H1 (cell line): ENCODE results near the gene TEX44. TPM values are rescaled to one million over a fixed set of nuclear protein-coding genes. Genes with fewer than 3 reads are reported as not detected.

Source experiments
- GABPA ChIP-seq: IDR thresholded peaks from 2 replicates; pipeline ENCODE4 v1.6.1; 2011; ENCODE audit warnings: mild to moderate bottlenecking, low read length, moderate library complexity, borderline replicate concordance; ENCODE audit not compliant: insufficient read depth
- GTF2F1 ChIP-seq: IDR thresholded peaks from 2 replicates; pipeline ENCODE4 v1.6.1; 2012; ENCODE audit warnings: low read depth, low read length, improper control_type of control experiment, borderline replicate concordance
- PHF8 ChIP-seq: fragments of 200-600 bp; sonication (generic); conservative IDR thresholded peaks from 2 replicates; pipeline ENCODE4 v1.7.1; 2012; ENCODE audit warnings: low read depth, mild to moderate bottlenecking, inconsistent platforms, low read length, moderate library complexity
- TEAD4 ChIP-seq: IDR thresholded peaks from 2 replicates; pipeline ENCODE4 v1.6.1; 2012; ENCODE audit warnings: low read depth, low read length, inconsistent platforms, mixed read lengths
- polyA plus RNA-seq, 7 experiments: library from polyadenylated mRNA; depleted of rRNA in 3 of 7; stranded (reverse) in 5 of 7; unstranded in 2 of 7; fragments of >200 nt in 5 of 7; fragments of 200-250 nt in 2 of 7; gene quantifications; 1 replicate in 5 of 7; 2 replicates in 1 of 7; 4 replicates in 1 of 7; pipeline versions ENCODE4 v1.2.1 to v1.2.3, GENCODE V29; 2011 to 2013; ENCODE audit warnings: missing spikeins in 2 of 7, mixed read lengths in 2 of 7
- total RNA-seq: library from RNA; stranded (reverse); fragmentation: NEBNext Ultra II Directional; extraction: Animal tissue kit (Norgen Biotek cat#: 25700); gene quantifications from 2 replicates; pipeline ENCODE4 v1.2.1, GENCODE V29; 2021
- TF ChIP-seq, protein P1 (sequence below): IDR thresholded peaks from 2 replicates; pipeline ENCODE4 v1.6.1; 2012; ENCODE audit warnings: low read length, inconsistent platforms

The TEX44 gene
- total and polyA plus RNA-seq, 2 of the 8 experiments (the other 6 are each of a cell fraction or from before 2014, with no cell fraction given) = not detected

DNA sequence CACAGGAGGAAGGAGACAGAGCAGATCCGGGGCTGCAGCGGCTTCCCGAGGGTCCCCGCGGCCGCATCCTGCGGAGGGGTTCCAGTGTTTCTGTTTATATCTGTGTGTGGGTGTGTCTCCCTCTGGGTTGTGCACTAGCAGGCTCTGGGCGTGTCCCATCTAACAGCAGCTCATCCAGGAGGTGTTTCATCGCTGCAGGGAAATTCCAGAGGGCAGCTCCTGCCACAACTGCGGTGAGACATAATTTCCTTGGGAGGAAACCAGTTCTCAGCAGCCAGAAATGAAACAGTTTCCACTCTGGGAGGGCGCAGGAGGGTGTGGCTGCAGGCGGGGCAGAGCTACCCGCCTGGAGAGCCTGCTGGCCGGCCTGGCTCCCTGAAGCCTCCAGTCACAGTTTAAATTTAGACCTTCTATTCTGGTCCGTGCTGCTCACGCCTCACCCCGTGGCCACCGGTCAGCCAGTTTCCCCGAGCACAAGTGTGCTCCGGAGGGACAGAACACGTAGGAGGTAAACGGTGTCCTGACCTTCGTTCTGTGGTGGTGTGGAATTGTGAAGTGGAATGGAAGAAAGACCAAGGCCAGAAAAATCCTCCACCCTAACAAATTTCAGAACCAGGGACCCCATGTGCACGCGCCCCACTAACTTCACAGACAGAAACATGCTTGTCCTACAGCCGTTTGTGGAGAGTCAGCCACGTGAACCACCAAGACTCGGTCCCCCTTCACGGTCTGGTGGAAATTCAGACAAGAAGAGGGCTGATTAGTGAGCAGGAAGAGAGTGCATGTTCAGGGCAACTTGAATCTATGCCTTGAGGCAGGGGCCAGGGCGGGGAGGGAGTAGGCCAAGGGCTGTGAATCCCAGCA is 50.2 kb downstream of the TEX44 start (continued):
- TF ChIP-seq, protein P1, sequence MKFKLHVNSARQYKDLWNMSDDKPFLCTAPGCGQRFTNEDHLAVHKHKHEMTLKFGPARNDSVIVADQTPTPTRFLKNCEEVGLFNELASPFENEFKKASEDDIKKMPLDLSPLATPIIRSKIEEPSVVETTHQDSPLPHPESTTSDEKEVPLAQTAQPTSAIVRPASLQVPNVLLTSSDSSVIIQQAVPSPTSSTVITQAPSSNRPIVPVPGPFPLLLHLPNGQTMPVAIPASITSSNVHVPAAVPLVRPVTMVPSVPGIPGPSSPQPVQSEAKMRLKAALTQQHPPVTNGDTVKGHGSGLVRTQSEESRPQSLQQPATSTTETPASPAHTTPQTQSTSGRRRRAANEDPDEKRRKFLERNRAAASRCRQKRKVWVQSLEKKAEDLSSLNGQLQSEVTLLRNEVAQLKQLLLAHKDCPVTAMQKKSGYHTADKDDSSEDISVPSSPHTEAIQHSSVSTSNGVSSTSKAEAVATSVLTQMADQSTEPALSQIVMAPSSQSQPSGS = no peak
- no peak for TF ChIP-seq GABPA
- no peak for TF ChIP-seq PHF8
- TF ChIP-seq GTF2F1 = no peak
- no peak for TF ChIP-seq TEAD4
